SIG-M5 treated with dmso at 0.1 percent for 504 hours (cell line): ENCODE measurements around the gene ACTL9.

Experiments used
- DNase-seq: peaks from one replicate; lab custom pipeline; 2025; ENCODE audit not compliant: unreplicated experiment; lab: John Stamatoyannopoulos, UW

ACTL9 gene

DNA sequence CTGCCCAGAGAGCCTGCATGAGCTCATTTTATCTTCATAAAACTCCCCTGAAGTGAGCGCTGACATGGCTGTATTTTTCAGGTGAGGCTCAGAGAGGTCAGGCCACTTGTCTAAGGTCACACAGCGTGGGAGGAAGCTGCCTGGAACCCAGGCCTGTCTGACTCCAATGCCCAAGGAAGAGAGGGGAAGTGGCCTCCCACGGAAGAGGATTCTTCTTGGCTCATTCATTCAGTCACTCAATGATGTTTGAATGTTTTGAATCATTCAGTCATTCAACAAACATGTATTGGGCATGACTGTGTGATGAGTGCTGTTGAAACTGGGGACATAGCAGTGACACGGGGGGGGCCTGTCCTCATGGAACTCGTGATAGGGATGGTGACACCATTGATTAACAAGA lies 12.0 kb downstream of the ACTL9 start:
- no peak for DNase-seq

DNA sequence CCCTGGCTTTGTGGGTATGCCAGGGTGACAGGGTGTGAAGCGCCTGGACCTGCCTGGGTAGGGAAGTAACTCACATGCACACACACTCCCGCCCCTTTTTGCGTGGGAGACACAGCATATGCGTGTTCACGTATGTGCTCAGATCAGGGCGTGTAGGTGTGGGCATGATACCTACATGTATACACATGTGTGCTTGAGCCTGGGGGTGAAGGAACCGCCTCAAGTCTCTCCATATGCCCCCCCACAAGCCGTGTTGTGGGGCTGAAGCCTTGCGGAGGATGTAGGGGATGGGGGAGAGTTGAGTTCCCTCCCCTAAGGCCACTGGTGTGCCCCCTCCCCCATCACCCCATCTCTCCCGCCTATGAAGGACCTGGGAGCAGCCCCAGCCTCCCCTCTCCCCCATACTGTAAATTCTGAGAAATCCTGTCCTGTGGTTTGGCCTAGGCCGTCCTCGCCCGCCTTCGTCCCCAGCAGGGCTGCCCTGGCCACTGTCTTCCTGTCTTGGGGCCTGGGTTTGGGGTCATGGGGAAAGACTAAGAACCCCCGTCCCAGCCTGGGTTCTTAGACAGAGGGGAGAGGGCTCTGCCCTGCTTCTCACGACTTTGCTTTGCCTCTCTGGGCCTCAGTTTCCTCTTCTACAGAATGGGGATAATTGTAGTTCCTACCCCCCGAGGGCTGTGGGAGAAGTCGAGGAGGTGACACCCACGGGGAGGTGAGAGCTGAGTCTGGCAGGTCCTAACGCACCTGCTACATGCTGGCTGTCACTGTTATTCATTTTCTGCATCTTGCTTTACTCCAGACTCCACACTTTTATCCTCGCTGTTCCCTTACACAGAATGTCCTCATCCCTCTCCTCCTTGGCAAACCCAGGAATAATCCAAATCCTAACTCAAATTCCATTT lies 14.3 kb downstream of the ACTL9 start:
- DNase-seq, result no peak

GRCh38 chr19:8682931-8683330 lies 15.7 kb downstream of the ACTL9 start:
- no peak for DNase-seq

- DNase-seq, result no peak
Observed at GRCh38 chr19:8682472-8682871, 16.1 kb downstream of the ACTL9 start.

DNA sequence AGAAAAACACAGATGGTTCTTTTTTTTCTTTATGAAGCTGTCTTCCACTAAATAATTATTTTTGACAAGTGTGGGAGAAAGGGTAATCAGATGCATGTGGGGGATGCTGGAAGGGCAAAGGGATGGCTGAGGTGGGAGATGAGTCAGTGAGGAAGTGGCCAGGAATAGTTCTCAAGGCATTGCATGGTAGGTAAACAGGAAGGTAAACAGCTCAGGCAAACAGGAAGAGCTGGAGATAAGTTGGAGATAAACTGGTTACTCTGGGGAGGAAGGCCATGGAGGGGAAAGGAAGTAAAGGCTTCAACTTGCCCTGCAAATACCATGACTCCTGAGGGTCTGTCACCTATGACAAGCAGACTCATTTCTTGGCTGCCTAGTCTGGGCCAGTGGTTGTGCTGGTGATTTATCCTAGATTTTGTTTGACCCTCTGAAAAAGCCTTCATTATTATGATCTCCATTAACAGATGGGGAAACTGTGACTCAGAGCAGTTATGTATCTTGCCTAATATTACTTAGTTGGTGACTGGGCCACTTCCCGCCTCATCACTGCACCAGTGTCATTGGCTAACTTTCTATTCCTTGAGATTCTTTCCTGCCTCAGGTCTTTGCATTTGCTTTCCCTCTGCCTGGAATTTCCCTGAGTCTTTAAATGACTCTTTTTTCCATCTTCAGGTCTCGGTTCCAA lies 17.1 kb downstream of the ACTL9 start:
- DNase-seq, result no peak

DNA sequence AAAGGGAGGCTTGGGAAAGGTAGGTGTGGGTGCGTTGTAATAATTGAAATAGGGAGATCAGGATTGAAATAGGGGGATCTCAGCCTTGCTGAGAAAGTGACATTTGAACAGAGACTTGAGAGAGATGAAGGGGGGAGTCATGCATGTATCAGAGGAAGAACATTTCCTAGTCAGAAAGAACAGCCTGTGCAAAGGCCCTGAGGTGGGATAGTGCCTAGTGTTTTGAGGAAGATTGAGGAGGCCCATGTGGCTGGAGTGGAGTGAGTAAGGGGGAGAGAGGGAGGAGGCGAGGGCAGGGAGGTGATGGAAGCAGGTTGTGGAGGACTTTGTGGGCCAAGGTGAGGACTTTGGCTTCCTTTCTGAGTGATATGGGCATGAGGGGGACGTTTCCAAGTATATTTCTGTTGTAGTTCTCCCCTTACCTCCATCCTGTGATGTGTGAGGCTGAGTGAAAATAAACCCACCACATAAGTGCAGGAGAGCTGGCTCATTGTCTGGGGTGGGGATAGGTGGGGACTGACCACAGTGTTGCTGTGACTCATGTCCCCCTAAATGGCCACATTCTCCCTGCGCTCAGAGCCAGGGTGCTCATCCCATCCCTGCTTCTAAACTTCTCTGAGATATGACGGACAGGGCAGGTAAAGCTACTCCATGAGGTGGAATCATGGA lies 17.8 kb downstream of the ACTL9 start:
- DNase-seq, result no peak

- no peak for DNase-seq
Observed at GRCh38 chr19:8678244-8678807, 20.3 kb downstream of the ACTL9 start.

DNA sequence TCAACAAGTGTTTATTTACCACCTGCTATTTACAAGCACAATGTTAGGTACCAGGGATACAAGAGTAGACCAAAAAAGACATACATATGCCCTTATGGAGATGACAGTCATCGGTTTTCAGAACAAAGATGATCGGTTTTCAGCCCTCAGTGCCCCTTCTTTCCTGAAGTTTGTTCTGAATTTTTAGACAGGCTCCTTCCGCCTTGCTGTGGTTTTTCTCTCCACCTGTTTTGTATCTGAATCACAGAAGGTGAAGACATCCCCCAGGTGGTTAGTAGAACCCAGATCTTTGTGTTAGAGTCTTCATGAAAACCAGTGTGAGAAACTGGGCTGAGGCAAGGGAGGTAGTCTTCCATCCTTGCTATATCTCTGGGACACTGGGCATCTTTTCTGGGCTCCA lies 23.5 kb downstream of the ACTL9 start:
- DNase-seq, result no peak

- no peak for DNase-seq
Observed at GRCh38 chr19:8673276-8673891, 25.2 kb downstream of the ACTL9 start.

- no peak for DNase-seq
Observed at GRCh38 chr19:8666814-8667405, 31.7 kb downstream of the ACTL9 start.

DNA sequence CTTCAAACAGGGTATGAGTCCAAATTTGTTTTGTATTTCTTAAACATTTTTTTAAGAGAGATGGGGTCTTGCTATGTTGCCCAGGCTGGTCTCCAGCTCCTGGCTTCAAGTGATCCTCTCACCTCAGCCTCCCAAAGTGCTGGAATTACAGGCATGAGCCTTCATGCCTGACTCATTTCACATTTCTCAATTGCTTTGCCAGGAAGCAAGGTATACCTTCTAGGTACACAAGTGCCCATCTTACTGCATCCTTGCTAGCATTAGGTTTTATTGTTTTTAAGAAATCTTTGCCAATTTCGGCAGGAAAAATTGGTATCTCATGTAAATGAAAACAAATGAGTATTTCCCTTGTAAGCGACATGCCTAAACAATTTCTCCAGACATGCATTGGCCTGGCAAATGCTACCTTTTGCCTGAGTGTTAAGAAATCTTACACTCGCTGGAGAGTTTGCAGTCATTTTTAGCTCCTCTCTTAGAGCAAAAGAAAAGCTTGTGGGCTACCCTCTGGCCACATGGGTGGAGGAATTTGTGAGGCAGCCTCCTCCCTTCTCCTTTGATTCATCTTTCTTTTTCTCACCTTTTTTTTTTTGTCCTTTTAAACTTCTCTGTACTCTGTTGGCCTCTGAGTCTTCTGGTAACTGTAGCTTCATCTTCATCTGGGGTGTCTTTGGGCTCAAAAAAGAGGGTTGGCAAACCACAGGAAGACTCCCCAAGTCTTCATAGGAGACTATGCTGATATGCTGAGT lies 33.0 kb downstream of the ACTL9 start:
- DNase-seq, result no peak

DNA sequence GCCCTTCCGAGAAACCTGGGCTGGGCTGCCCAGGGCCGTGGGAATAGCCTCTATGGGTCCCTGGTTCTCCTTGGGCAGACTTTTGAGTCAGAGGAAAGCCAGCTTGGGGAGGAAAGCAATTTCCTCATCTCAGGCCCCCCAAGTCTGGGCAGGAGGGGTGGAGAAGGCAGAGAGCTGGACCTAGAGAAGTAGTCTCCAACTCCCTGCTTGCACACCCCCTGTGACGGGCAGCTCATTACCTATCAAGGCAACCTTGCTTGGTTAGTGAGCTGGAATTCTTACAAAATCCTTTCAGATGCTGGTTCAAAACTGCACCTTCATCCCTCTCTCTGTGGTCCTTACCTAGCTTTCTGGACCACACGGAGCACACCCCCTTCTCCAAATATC lies 33.9 kb downstream of the ACTL9 start:
- DNase-seq, result no peak

- no peak for DNase-seq
Observed at GRCh38 chr19:8663920-8664670, 34.5 kb downstream of the ACTL9 start.

DNA sequence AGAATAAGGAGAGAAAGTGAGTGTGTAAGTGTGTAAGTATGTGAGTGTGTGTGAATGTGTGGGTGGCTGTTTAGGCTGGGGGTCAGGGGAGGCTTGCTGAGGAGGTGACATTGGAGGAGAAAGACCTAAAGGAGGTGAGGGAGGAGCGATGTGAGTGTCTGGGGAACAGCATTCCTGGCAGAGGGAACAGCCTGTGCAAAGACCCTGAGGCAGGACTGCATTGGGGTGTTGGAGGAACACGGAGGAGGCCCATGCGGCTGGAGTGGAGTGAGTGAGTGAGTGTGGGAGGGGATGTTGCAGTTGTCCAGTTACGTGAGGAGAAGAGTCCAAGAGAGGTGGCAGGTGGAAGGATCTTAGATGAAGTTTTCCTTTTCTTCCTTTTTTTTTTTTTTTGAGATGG lies 36.3 kb downstream of the ACTL9 start:
- DNase-seq, result no peak

DNA sequence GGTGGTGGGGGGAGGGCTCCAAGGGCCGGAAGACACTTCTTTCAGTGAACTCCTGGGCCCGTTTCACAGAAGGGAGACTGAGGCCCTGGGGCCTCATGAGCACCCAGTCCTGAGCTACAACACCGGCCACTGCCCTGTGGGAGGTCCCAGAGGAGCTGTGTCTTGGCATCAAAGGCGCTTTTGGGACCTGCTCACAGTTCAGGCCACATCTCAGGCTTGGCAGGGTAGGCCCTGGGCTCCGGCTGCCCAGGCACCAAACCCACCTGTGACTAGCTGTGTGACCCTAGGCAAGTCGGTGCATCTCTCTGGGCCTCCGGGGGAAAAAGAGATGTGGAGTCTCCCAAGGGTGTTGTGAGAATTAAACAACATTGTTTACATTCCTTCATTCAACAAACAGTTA lies 38.7 kb downstream of the ACTL9 start:
- no peak for DNase-seq

GRCh38 chr19:8657869-8658268 lies 40.7 kb downstream of the ACTL9 start:
- no peak for DNase-seq

GRCh38 chr19:8655340-8655709 lies 43.3 kb downstream of the ACTL9 start:
- no peak for DNase-seq

- no peak for DNase-seq
Observed at GRCh38 chr19:8654591-8655339, 43.8 kb downstream of the ACTL9 start.

- peak; percentile 79 for DNase-seq
Observed at GRCh38 chr19:8648240-8648639, 50.4 kb downstream of the ACTL9 start.
